T-helper 17 cell (primary cell): ENCODE data around the gene TTC9C. TPM values are rescaled to one million over a fixed set of nuclear protein-coding genes. Genes with fewer than 3 reads are reported as not detected.
"Not testable (repeated sequence)": the region's sequence is repeated elsewhere in the genome, so short reads cannot be mapped to it uniquely, and the experiment has no call there.

ENCODE experiments used
- ATAC-seq: fragments of 150-1000 bp; cut with Tn5 transposase; 2 replicates; pipeline ENCODE4 v1.10.0; 2021; ENCODE audit warnings: mild to moderate bottlenecking, moderate library complexity
- DNase-seq, 3 donors: peaks; one replicate each; pipeline versions ENCODE4 v3.0.0 to v3.0.0-alpha.2; 2020 to 2021
- H3K9me3 ChIP-seq: one replicate; pipeline ENCODE4 v1.7.0; 2013; ENCODE audit warnings: low read length, mild to moderate bottlenecking; ENCODE audit not compliant: control insufficient read depth, poor library complexity, severe bottlenecking
- H3K27ac Mint-ChIP-seq: one replicate; pipeline ENCODE4 v1.8.0; 2022; ENCODE audit warnings: mild to moderate bottlenecking, moderate library complexity, mixed read lengths
- H3K27me3 Mint-ChIP-seq: one replicate; pipeline ENCODE4 v1.8.0; 2022; ENCODE audit warnings: mixed read lengths
- H3K36me3 Mint-ChIP-seq: one replicate; pipeline ENCODE4 v1.8.0; 2022; ENCODE audit warnings: low read depth, mixed read lengths
- H3K4me1 Mint-ChIP-seq: one replicate; pipeline ENCODE4 v1.8.0; 2022; ENCODE audit warnings: mild to moderate bottlenecking, mixed read lengths
- H3K4me3 Mint-ChIP-seq: one replicate; pipeline ENCODE4 v1.8.0; 2022; ENCODE audit warnings: mild to moderate bottlenecking, moderate library complexity, mixed read lengths
- total RNA-seq, 4 donors: library from RNA in 2 of 4; stranded (reverse) in 2 of 4; gene quantifications; one replicate each; pipeline ENCODE4 v1.2.3 and lab custom pipeline; 2022 to 2026

TTC9C gene
- total RNA-seq, 2 donors from 2014 or later, result 11.0 to 14.1 TPM

DNA sequence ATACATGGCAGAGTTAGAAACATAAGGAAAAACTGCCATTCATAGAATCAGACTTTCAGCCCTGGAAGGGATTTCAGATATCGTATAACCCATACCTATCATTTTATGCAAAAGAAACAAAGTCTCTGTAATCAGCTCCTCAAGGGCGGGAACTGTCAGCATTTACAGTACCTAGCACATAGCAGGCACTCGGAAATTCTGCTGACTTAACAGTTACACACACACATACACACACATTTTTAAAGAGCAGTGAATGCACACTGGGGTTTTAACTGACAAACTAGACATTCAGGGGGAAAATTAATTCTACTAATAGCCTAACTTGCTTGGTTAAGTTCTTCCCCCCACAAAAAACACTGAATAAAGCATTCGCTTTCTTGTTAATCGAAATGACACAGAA, 12.1 kb upstream of the TTC9C start:
- ATAC-seq, result no peak
- H3K4me1 Mint-ChIP-seq, result peaks cover 32% of the 10 kb centered on the region
- H3K4me3 Mint-ChIP-seq, result no peak overlapping the region
- peaks cover 3% of the 10 kb centered on the region for H3K36me3 Mint-ChIP-seq
- H3K27me3 Mint-ChIP-seq, result no peaks in the 10 kb centered on the region
- H3K9me3 ChIP-seq, result no peaks in the 10 kb centered on the region
- peak overlapping the region; percentile 62 for H3K27ac Mint-ChIP-seq
- no peak for DNase-seq

DNA sequence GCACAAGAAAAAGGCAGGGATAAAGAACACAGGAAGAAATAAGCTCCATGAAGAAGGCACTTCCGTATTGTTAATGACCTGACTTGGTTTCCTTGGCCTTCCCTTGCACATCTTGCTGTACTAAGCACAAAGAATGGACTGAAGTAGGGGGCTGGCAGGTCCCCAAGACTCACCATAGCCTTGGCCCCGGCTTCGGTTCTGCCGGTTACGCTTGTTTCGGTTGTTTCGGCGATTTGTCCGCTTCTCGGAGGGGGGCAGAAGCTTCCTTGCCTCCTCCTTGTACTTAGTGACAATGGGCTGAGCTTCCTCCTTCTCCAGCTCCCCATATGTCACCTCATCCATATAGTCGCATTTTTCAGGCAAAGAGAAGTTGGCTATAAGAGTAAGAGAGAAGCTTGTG, 11.5 kb upstream of the TTC9C start:
- Mint-ChIP-seq H3K27me3 (no peaks in the 10 kb centered on the region), H3K4me1 (peaks cover 32% of the 10 kb centered on the region)
- ATAC-seq, result no peak

DNA sequence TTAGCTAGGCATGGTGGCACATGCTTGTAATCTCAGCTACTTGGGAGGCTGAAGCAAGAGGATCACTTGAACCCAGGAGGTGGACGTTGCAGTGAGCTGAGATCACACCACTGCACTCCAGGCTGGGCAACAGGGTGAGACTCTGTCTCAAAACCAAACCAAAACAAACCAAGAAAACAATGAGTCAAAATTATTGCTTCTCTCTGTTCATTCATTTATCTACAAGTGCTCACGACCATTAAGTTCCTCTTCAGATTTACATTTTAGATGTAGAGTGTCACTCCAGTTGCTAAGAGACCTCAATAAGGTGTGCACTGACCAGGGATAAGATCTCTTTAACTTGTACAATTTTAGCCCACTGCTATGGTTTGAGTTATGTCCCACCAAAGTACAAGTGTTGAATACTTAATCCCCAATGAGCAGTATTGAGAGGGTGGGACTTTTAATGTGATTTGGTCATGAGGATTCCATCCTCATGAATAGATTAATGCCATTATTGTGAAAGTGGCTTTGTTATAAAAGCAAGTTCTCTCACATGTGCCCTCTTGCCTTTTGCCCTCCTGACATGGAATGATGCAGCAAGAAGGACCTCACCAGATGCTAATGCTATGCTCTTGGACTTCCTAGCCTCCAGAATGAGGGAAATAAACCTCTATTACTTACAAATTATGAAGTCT, 8.8 kb upstream of the TTC9C start:
- H3K27me3 Mint-ChIP-seq, result no peaks in the 10 kb centered on the region
- peaks cover 28% of the 10 kb centered on the region for H3K4me1 Mint-ChIP-seq
- no peak overlapping the region for H3K4me3 Mint-ChIP-seq
- DNase-seq (no peak), ATAC-seq (no peak)
- peak overlapping the region; percentile 39 for H3K27ac Mint-ChIP-seq
- no peaks in the 10 kb centered on the region for H3K9me3 ChIP-seq
- H3K36me3 Mint-ChIP-seq, result peaks cover 6% of the 10 kb centered on the region

More for the DNA sequence above, 11.5 kb upstream of the TTC9C start:
- H3K4me3 Mint-ChIP-seq, result no peak overlapping the region
- no peaks in the 10 kb centered on the region for H3K9me3 ChIP-seq
- H3K27ac Mint-ChIP-seq, result peak overlapping the region; percentile 62
- H3K36me3 Mint-ChIP-seq, result peaks cover 3% of the 10 kb centered on the region
- DNase-seq, result no peak

DNA sequence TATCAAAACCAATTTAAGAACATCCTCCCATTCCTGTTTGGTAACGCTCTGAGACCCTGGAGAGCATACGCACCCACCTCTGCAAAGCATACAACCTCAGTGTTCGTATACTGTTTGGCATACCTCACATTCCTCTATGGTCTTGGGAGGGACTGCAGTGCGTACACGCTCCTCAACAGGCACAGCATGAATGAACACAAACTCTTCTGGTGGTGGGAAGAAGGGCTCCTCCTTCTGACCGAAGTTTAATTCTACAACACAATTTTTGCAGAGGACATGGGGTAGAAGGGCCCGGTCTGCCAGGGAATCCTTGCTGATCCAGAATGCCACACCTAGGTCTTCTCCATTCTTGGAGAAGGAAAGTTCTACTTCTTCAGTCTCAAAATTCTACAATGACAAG, 6.3 kb upstream of the TTC9C start:
- no peaks in the 10 kb centered on the region for H3K9me3 ChIP-seq
- H3K36me3 Mint-ChIP-seq, result peaks cover 6% of the 10 kb centered on the region
- H3K4me3 Mint-ChIP-seq, result no peak overlapping the region
- peak overlapping the region; percentile 98 for H3K27ac Mint-ChIP-seq
- H3K27me3 Mint-ChIP-seq, result no peaks in the 10 kb centered on the region
- DNase-seq, result no peak
- ATAC-seq, result no peak
- H3K4me1 Mint-ChIP-seq, result peaks cover 32% of the 10 kb centered on the region

DNA sequence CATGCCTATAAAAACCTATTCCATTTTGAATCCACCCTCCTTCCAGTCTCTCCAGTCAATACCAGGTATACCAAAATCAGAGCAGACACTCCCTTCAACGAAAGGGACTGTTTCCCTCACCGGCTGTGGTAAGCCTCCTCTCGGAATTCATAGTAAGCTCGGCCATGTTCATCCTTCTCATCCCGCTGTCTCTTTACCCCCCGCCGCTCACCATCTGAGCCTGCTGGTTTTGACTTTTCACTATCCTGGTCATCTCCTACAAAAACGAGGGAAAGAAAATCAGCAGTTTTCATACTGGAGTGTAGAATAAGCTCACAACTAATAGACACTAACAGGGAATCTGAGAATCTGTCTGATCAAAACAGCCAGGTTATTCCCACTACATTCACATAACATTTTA, 4.1 kb upstream of the TTC9C start:
- no peaks in the 10 kb centered on the region for H3K9me3 ChIP-seq
- Mint-ChIP-seq H3K27ac (peak overlapping the region; percentile 98), H3K36me3 (peaks cover 9% of the 10 kb centered on the region), H3K4me3 (peak overlapping the region; percentile 96), H3K4me1 (peaks cover 32% of the 10 kb centered on the region), H3K27me3 (no peaks in the 10 kb centered on the region)
- ATAC-seq, result no peak
- DNase-seq, result no peak

DNA sequence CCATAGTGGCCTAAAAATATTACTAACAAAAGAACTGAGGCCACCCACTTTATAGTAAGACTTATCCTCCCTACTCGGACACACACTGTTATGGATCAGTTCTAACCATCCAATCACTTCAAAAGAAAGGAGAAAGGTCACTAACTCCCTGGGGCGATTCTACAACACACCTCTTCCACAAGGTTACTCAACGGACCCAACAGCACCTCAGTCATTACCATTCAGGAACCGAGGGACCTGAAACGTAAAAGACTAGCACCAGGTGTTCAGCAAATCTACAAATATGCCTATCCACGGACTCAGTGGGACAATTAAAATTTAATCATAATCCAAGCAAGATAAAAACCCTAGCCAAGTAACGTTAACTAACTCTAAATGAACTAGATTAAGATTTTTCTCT, 2.6 kb upstream of the TTC9C start:
- Mint-ChIP-seq H3K36me3 (peaks cover 7% of the 10 kb centered on the region), H3K4me1 (peaks cover 33% of the 10 kb centered on the region), H3K27ac (peak overlapping the region; percentile 98)

DNA sequence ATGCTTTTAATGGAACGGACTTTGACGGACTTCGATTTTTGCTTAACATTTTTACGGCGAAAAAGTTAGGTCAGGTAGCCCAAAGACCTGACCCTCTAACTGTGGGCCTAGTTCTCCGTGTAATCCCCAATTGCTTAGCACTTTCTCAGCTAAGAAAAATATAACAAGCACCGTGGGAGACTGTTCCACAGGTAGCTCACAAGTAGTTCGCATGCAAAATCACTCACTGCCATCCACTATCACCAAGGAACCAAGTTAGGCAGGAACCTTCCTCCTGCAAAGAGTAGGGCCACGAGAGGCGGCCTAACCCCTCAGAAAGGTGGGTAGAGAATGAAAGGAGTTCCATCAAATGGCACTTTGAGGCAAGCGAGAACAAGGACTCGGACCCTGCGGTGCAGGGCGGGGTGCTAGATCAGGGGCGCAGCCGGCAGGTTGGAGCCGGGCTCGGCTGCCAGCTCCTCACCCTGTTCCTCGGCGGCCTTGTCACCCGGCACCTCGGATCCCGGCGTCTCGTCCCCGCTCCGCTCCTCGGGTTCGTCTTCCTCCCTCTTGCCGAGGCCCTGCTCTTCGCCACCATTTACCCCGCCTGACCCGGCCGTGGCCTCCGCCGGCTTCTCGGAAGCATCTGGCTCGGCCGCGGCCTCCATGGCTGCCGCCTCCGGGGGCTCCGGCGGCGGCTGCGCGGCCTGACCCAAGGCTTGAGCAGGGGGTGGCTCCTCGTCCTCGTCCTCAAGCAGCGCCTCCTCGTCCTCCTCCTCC, 2.0 kb upstream of the TTC9C start:
- DNase-seq (no peak), ATAC-seq (no peak)
- Mint-ChIP-seq H3K4me1 (peaks cover 35% of the 10 kb centered on the region), H3K36me3 (peaks cover 7% of the 10 kb centered on the region), H3K27me3 (no peaks in the 10 kb centered on the region), H3K4me3 (peak overlapping the region; percentile 96), H3K27ac (peak overlapping the region; percentile 98)
- no peaks in the 10 kb centered on the region for H3K9me3 ChIP-seq

More for the DNA sequence above, 2.6 kb upstream of the TTC9C start:
- ATAC-seq (no peak), DNase-seq (no peak)
- Mint-ChIP-seq H3K27me3 (no peaks in the 10 kb centered on the region), H3K4me3 (peak overlapping the region; percentile 96)
- H3K9me3 ChIP-seq, result no peaks in the 10 kb centered on the region

DNA sequence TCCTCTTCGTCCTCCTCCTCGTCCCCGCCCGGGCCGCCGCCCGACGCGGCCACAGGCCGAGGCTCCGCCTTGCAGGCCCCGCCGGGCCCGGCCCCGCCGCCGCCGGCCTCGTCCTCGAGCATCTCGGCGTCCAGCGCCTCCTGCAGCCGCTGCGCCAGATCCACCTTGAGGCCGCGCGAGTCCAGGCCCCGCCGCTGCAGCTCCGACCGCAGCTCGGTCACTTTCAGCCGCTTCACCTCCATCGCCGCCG, 1.4 kb upstream of the TTC9C start:
- Mint-ChIP-seq H3K36me3 (peaks cover 7% of the 10 kb centered on the region), H3K27me3 (no peaks in the 10 kb centered on the region)
- DNase-seq, result no peak

DNA sequence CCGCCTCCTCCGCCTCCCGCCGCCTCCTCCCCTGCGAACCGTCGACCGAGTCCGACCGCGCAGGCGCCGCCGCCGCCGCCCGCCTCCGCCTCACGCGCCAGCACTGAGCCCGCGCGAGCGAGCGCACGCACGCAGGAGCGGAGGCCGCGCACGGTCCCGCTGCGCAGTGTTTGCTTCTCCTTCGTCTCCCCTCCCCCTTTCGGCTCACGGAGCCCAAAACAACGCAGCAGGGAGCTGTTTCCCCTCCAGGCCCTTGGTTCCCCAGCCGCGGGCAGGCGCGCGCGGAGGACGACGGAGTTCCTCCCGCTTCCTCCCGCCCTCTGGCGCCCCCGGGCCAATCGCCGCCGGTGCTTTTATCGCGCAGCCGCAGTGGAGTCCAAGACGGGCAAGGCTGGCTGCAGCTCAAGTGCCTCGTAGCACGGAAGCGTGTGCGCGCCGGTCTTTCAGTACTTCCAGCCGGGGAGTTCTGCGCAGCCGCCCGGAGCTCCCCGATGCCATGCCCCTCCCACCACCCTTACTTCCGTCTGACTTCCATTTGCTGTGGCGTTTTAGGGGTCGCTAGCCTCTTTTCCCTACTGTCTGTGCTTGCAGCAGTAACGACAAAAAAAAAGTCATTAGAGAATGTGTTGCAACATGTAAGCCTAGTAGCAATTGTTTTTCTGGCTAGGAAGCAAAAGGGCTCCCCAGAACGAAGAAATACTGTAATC, 968 bp upstream of the TTC9C start, which contains the start of gene HNRNPUL2:
Gene HNRNPUL2, minus strand, starts transcription at position 293 of the 707 bp plus-strand sequence. CDS start 301 bp downstream, outside the sequence.
- peak within 1 kb of the TSS; percentile 98 for H3K27ac Mint-ChIP-seq
- no peaks in the 10 kb centered on the region for H3K27me3 Mint-ChIP-seq
- ATAC-seq (peak; percentile 84), DNase-seq (peak; percentile 98 to 99 (median 99))
- H3K4me3 Mint-ChIP-seq, result peak within 1 kb of the TSS; percentile 96
- H3K4me1 Mint-ChIP-seq, result peaks cover 35% of the 10 kb centered on the region
- no peaks in the 10 kb centered on the region for H3K9me3 ChIP-seq
- H3K36me3 Mint-ChIP-seq, result peaks cover 7% of the 10 kb centered on the region

More for the DNA sequence above, 1.4 kb upstream of the TTC9C start:
- peaks cover 35% of the 10 kb centered on the region for H3K4me1 Mint-ChIP-seq
- ATAC-seq, result peak; percentile 1
- H3K9me3 ChIP-seq, result no peaks in the 10 kb centered on the region
- H3K27ac Mint-ChIP-seq, result peak overlapping the region; percentile 98
- H3K4me3 Mint-ChIP-seq, result peak overlapping the region; percentile 96

DNA sequence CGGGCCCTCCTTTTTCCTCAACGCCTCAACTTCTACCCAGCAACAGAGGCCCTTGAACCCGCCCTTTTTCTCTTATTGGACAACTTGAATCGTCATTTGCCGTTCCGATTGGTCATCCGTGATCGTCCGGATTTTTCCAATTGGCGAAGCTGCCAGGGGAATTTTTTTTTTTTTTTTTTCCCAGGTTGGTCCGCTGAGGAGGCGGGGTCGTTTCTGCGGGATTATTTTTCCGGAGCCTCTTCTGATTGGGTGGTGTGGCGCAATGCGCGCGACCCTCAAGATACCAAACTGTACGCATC, 465 bp upstream of the TTC9C start:
- H3K27me3 Mint-ChIP-seq, result no peaks in the 10 kb centered on the region
- DNase-seq (peak; percentile 60 to 77 (median 70)), ATAC-seq (peak; percentile 67)
- peak overlapping the region; percentile 98 for H3K27ac Mint-ChIP-seq
- no peaks in the 10 kb centered on the region for H3K9me3 ChIP-seq
- H3K36me3 Mint-ChIP-seq, result peaks cover 7% of the 10 kb centered on the region
- H3K4me3 Mint-ChIP-seq, result peak overlapping the region; percentile 96
- H3K4me1 Mint-ChIP-seq, result peaks cover 35% of the 10 kb centered on the region

DNA sequence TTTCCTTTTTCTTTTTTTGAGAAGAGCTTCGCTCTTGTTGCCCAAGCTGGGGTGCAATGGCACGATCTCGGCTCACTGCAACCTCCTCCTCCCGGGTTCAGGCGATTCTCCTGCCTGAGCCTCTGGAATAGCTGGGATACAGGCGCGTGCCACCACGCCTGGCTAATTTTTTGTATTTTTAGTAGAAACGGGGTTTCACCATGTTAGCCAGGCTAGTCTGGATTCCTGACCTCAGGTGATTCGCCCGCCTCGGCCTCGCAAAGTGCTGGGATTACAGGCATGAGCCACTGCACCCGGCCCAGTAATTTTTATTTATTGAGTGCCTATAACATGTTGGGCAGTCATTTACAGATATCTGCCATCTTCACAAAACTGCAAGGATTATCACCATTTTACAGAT, 1.8 kb downstream of the TTC9C start:
- Mint-ChIP-seq H3K27ac (peak overlapping the region; percentile 98), H3K4me1 (peaks cover 29% of the 10 kb centered on the region), H3K4me3 (peak overlapping the region; percentile 96)
- not testable (repeated sequence) for H3K9me3 ChIP-seq, H3K27me3 Mint-ChIP-seq, ATAC-seq, DNase-seq, H3K36me3 Mint-ChIP-seq

DNA sequence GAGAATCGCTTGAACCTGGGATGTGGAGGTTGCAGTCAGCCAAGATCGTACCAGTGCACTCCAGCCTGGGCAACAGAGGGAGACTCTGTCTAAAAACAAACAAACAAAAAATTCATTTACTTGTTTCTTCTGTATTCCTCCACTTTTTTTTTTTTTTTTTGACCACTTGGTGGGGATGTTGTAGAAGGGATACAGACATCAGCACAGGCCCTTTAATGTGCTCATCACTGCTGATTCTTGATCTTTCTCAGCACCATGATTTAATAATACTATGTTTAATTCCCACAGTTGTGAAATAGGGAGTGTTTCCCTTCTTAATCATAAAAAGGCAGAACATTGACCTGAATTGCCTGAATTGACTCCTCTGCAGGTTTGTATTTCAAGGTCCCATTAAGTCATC, 4.5 kb downstream of the TTC9C start:
- H3K27me3 Mint-ChIP-seq, result no peaks in the 10 kb centered on the region
- H3K4me1 Mint-ChIP-seq, result peaks cover 16% of the 10 kb centered on the region
- ATAC-seq (no peak), DNase-seq (no peak)
- H3K27ac Mint-ChIP-seq, result no peak overlapping the region
- no peak overlapping the region for H3K4me3 Mint-ChIP-seq
- H3K9me3 ChIP-seq, result no peaks in the 10 kb centered on the region
- no peaks in the 10 kb centered on the region for H3K36me3 Mint-ChIP-seq

DNA sequence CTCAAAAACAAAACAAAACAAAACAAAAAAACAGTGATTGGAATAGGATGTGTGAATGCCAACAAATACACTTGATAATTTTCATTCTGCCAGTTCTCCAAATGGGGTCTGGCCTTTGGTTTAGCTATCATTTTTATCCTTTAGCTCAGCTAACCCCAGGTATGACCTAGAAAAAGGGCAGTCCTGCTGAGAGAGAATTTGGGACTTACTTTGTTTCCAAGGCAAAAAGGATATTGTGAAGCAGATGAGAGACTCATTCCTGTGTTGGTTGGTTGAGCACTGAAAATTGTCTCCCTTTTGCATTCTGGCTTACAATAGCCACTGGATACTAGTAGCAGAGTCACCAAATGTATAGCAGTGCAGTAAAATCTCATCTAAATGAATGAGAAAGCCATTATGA, 8.9 kb downstream of the TTC9C start:
- no peak overlapping the region for H3K4me3 Mint-ChIP-seq

More for the DNA sequence above, 8.9 kb downstream of the TTC9C start:
- no peak for ATAC-seq
- H3K36me3 Mint-ChIP-seq, result no peaks in the 10 kb centered on the region
- no peaks in the 10 kb centered on the region for H3K9me3 ChIP-seq
- H3K4me1 Mint-ChIP-seq, result peaks cover 4% of the 10 kb centered on the region
- DNase-seq, result no peak
- no peaks in the 10 kb centered on the region for H3K27me3 Mint-ChIP-seq
- no peak overlapping the region for H3K27ac Mint-ChIP-seq
